Measurements from ENCODE around the gene DCAF11. TPM values are rescaled to one million over a fixed set of nuclear protein-coding genes. Genes with fewer than 3 reads are reported as not detected.
A peak's percentile ranks its signal among the peaks of the same experiment; 100 is the strongest.

The DCAF11 gene
- total and polyA plus RNA-seq, 2 of the 8 experiments (the other 6 are each of a cell fraction or from before 2014, with no cell fraction given) = 60.4 to 63.6 TPM

DNA sequence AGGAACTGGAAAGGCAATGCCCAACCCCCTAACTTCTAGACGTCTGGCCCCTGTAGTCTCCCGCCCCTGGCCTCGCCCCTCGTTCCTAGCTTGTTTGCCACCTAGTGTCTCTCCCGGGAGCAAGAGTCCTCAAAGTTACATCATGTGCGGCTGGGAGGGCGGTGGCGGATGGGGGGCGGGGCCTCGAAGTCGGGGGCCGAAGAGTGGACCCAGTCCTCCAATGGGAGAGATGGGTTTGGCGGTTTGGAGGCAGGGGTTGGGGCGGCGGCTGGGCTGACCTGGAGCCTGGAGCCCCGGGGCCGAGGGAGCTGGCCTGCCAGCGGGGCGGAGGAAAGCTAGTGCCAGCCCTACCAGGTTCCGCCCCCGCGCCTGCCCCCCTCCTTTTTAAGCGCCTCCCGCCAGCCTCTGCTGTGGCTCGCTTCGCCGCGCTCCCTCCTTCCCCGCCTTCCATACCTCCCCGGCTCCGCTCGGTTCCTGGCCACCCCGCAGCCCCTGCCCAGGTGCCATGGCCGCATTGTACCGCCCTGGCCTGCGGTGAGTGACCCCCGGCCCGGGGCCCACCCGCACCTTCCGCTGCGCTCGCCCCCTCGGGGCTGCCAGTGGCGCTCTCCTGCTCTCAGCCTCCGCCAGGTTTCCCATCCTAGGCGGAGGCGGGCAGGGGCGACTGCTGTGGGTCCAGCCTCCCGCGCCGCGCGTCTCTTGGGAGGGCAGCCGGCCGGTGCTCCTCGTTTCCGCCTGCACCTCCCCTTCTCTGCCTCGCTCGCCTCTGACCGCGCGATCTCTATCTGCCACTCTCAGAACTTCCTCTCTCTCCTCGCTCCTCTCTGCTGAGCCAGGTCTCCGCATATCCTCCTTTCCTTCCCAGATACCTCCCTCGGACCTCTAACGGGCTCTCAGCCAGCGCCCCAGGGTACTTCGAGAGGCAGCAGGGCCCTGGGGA lies 20.4 kb upstream of the DCAF11 start, which contains the start of gene PCK2 (continued):
- TF ChIP-seq RXRA (IDR thresholded peaks at IDR 0.05; ENCODE audit: insufficient read depth, low read depth, low read length) (no peak), SRF (IDR thresholded peaks at IDR 0.05; ENCODE audit: low read depth, low read length) (no peak), POLR2AphosphoS5 (IDR thresholded peaks at IDR 0.05; ENCODE audit: low read depth, low read length) (peak; percentile 77), SP4 (IDR thresholded peaks at IDR 0.05; ENCODE audit: low read length) (no peak), BACH1 (IDR thresholded peaks at IDR 0.05; ENCODE audit: low read length) (no peak), TBP (IDR thresholded peaks at IDR 0.05; ENCODE audit: low read depth, low read length) (peak; percentile 91; the same call in 1 of the 2 replicates), CHD1 (IDR thresholded peaks at IDR 0.05; ENCODE audit: low read depth, low read length) (no peak), RAD21 (IDR thresholded peaks at IDR 0.05 in 1 of 2, conservative IDR thresholded peaks at IDR 0.05 in 1 of 2; ENCODE audit: low read depth in 2 of 2, low read length in 2 of 2) (no peak), HDAC6 (IDR thresholded peaks at IDR 0.05; ENCODE audit: low read depth, low read length) (no peak), TAF7 (optimal IDR thresholded peaks at IDR 0.05; ENCODE audit: borderline replicate concordance, low read depth, low read length) (no peak), RFX5 (IDR thresholded peaks at IDR 0.05; ENCODE audit: borderline replicate concordance, low read depth, low read length) (no peak), RBBP5 (IDR thresholded peaks at IDR 0.05; ENCODE audit: borderline replicate concordance, low read depth, low read length) (no peak), CREB1 (IDR thresholded peaks at IDR 0.05) (peak; percentile 7; the same call in 1 of the 2 replicates), PHF8 (conservative IDR thresholded peaks at IDR 0.05; ENCODE audit: low read depth, low read length) (peak; percentile 67), SP1 (IDR thresholded peaks at IDR 0.05; ENCODE audit: low read depth, low read length) (no peak), KDM5A (IDR thresholded peaks at IDR 0.05; ENCODE audit: low read length) (no peak), ASH2L (IDR thresholded peaks at IDR 0.05; ENCODE audit: low read length) (no peak), CBX5 (IDR thresholded peaks at IDR 0.05; ENCODE audit: low read depth, low read length) (no peak), CTBP2 (IDR thresholded peaks at IDR 0.05; ENCODE audit: borderline replicate concordance, insufficient read depth, insufficient read length, low read length) (no peak), MAFK (IDR thresholded peaks at IDR 0.05; ENCODE audit: low read depth, low read length) (no peak), JUN (IDR thresholded peaks at IDR 0.05; ENCODE audit: low read depth, low read length) (no peak)
- TF ChIP-seq, protein P1, sequence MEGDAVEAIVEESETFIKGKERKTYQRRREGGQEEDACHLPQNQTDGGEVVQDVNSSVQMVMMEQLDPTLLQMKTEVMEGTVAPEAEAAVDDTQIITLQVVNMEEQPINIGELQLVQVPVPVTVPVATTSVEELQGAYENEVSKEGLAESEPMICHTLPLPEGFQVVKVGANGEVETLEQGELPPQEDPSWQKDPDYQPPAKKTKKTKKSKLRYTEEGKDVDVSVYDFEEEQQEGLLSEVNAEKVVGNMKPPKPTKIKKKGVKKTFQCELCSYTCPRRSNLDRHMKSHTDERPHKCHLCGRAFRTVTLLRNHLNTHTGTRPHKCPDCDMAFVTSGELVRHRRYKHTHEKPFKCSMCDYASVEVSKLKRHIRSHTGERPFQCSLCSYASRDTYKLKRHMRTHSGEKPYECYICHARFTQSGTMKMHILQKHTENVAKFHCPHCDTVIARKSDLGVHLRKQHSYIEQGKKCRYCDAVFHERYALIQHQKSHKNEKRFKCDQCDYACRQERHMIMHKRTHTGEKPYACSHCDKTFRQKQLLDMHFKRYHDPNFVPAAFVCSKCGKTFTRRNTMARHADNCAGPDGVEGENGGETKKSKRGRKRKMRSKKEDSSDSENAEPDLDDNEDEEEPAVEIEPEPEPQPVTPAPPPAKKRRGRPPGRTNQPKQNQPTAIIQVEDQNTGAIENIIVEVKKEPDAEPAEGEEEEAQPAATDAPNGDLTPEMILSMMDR (IDR thresholded peaks at IDR 0.05; ENCODE audit: control extremely low read depth in 1 of 3, insufficient read depth in 1 of 3, low read depth in 1 of 3, low read length in 3 of 3) = no peak

Data from H1 (cell line).